Stimulated activated CD4-positive, alpha-beta T cell treated with anti-CD3 and anti-CD28 coated beads, TNF-alpha, amount 100 ng/mL, for 1 hour (primary cell): ENCODE data around the gene MAPK4.
"Not testable (repeated sequence)": the region's sequence is repeated elsewhere in the genome, so short reads cannot be mapped to it uniquely, and the experiment has no call there.

Experiments used
- DNase-seq, 3 donors: peaks; one replicate each; pipeline ENCODE4 v3.0.0-alpha.2; 2020; ENCODE audit warnings: low read depth in 3 of 3, low spot score in 1 of 3

Gene MAPK4

GRCh38 chr18:50559752-50560680, at the start of gene MAPK4:
MAPK4 (plus strand) TSS chr18:50560087; CDS start chr18:50663959, 103,872 bp downstream.
- DNase-seq: no peak

- DNase-seq: not testable (repeated sequence)
Measured at GRCh38 chr18:50517277-50517676, 42.6 kb upstream of the MAPK4 start.

GRCh38 chr18:50518787-50519546, 40.9 kb upstream of the MAPK4 start:
- DNase-seq: no peak

GRCh38 chr18:50523165-50523564, 36.7 kb upstream of the MAPK4 start:
- DNase-seq: no peak

GRCh38 chr18:50527636-50528307, 32.1 kb upstream of the MAPK4 start:
- DNase-seq: no peak

- DNase-seq: no peak
Measured at GRCh38 chr18:50528806-50529205, 31.1 kb upstream of the MAPK4 start.

GRCh38 chr18:50533822-50534221, 26.1 kb upstream of the MAPK4 start:
- DNase-seq: not testable (repeated sequence)

- not testable (repeated sequence) for DNase-seq
Measured at GRCh38 chr18:50544476-50544875, 15.4 kb upstream of the MAPK4 start.

GRCh38 chr18:50545936-50546335, 14.0 kb upstream of the MAPK4 start:
- DNase-seq: no peak

GRCh38 chr18:50548160-50548559, 11.7 kb upstream of the MAPK4 start:
- DNase-seq: no peak

GRCh38 chr18:50551651-50552050, 8.2 kb upstream of the MAPK4 start:
- DNase-seq: not testable (repeated sequence)

- no peak for DNase-seq
Measured at GRCh38 chr18:50558157-50558556, 1.7 kb upstream of the MAPK4 start.

- no peak for DNase-seq
Measured at GRCh38 chr18:50558948-50559751, 737 bp upstream of the MAPK4 start.

- no peak for DNase-seq
Measured at GRCh38 chr18:50560681-50561629, 1.1 kb downstream of the MAPK4 start.

- not testable (repeated sequence) for DNase-seq
Measured at GRCh38 chr18:50562258-50562657, 2.4 kb downstream of the MAPK4 start.

GRCh38 chr18:50562686-50563085, 2.8 kb downstream of the MAPK4 start:
- no peak for DNase-seq

GRCh38 chr18:50563376-50563775, 3.5 kb downstream of the MAPK4 start:
- no peak for DNase-seq

- DNase-seq: no peak
Measured at GRCh38 chr18:50569930-50570329, 10.0 kb downstream of the MAPK4 start.

GRCh38 chr18:50571606-50572005, 11.7 kb downstream of the MAPK4 start:
- DNase-seq: no peak

- DNase-seq: not testable (repeated sequence)
Measured at GRCh38 chr18:50573196-50573595, 13.3 kb downstream of the MAPK4 start.
